ENCODE measurements around the gene UGT1A3.
"Not testable (repeated sequence)": the region's sequence is repeated elsewhere in the genome, so short reads cannot be mapped to it uniquely, and the experiment has no call there.

Gene UGT1A3

DNA sequence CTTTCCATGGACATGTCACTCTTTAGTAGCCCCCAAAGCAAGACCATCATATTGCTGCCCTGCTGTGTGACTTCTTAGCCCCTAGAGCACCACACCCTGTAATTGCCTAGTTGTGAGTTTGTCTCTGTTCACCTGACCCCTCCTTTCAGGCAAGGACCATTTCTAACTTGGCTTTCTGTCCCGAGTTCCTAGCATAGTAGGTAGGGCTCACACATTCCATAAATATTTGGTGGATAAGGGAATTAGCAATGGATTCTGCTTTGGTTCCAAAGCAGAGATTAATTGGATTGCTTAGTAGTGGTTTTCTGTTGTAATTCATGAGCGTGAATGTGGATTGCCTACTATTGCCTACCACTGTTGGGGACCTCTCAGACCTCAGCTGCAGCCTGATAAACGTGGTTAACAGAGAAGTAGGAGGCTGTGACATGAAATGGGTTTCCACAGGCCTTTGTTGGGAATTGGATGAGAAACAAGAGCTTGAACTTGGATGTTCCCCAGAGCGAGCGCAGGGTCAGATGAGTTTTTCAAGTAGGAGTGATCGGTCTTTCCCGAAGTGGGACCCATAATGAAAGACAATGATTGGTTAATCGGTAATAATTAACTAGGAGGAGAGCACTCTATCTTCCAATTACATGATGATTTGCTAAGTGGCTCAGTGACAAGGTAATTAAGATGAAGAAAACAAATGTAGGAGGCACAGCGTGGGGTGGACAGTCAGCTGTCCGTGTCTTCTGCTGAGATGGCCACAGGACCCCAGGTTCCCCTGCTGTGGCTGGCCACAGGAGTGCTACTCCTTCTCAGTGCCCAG is 17.8 kb downstream of the UGT1A3 start:
- no peak for DNase-seq (ENCODE audit: low read depth)
- TF ChIP-seq, protein P1, sequence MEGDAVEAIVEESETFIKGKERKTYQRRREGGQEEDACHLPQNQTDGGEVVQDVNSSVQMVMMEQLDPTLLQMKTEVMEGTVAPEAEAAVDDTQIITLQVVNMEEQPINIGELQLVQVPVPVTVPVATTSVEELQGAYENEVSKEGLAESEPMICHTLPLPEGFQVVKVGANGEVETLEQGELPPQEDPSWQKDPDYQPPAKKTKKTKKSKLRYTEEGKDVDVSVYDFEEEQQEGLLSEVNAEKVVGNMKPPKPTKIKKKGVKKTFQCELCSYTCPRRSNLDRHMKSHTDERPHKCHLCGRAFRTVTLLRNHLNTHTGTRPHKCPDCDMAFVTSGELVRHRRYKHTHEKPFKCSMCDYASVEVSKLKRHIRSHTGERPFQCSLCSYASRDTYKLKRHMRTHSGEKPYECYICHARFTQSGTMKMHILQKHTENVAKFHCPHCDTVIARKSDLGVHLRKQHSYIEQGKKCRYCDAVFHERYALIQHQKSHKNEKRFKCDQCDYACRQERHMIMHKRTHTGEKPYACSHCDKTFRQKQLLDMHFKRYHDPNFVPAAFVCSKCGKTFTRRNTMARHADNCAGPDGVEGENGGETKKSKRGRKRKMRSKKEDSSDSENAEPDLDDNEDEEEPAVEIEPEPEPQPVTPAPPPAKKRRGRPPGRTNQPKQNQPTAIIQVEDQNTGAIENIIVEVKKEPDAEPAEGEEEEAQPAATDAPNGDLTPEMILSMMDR (IDR thresholded peaks at IDR 0.05; ENCODE audit: insufficient read depth, low read depth, low read length, missing control alignments), result no peak
- no peak overlapping the region for H3K4me3 ChIP-seq (ENCODE audit: low read depth, low read length)

DNA sequence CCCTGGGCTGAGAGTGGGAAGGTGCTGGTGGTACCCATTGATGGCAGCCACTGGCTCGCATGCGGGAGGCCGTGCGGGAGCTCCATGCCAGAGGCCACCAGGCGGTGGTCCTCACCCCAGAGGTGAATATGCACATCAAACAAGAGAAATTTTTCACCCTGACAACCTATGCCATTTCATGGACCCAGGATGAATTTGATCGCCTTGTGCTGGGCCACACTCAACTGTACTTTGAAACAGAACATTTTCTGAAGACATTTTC is 18.4 kb downstream of the UGT1A3 start:
- TF ChIP-seq, protein P1 (IDR thresholded peaks at IDR 0.05; ENCODE audit: insufficient read depth, low read depth, low read length, missing control alignments), result no peak
- H3K4me3 ChIP-seq (ENCODE audit: low read depth, low read length), result no peak overlapping the region
- DNase-seq (ENCODE audit: low read depth), result no peak

DNA sequence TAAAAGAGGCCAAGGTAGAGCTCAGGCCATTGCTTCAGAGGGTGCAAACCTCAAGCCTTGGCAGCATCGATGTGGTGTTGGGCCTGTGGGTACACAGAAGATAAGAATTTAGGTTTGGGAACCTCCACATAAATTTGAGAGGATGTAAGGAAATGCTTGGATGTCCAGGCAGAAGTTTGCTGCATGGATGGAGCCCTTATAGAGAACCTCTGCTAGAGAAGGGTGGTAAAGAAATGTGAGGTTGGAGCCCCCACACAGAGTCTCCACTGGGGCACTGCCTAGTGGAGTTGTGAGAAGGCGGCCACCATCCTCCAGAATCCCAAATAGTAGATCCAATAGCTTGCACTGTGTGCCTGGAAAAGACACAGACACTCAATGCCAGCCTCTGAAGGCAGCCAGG is 21.8 kb downstream of the UGT1A3 start:
- not testable (repeated sequence) for DNase-seq (ENCODE audit: low read depth)

DNA sequence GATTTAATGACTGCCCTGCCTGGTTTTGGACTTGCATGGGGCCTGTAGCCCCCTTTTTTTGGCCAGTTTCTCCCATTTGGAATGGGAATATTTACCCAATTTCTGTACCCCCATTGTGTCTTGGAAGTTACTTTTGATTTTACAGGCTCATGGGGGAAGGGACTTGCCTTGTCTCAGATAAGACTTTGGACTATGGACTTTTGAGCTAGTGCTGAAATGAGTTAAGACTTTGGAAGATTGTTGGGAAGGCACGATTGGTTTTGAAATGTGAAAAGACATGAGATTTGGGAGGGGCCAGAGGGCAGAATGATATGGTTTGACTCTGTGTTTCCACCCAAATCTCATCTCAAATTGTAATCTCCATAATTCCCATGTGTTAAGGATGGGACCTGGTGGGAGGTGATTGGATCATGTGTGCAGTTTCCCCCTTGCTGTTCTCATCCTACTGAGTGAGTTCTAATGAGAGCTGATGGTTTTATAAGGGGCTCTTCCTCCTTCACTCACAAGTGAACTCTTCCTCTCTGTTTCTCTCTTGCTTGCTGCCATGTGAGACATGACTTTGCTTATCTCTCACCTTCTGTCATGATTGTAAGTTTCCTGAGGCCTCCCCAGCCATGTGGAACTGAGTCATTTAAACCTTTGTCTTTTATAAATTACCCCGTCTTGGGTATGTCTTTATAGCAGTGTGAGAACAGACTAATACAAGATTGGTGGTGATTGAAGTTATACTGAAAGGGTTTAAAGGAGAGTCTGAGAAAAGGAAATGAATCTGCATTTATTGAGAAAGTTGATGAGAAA is 22.6 kb downstream of the UGT1A3 start:
- H3K4me3 ChIP-seq (ENCODE audit: low read depth, low read length); DNase-seq (ENCODE audit: low read depth): not testable (repeated sequence)

More for the DNA sequence above, 21.8 kb downstream of the UGT1A3 start:
- H3K4me3 ChIP-seq (ENCODE audit: low read depth, low read length), result not testable (repeated sequence)

DNA sequence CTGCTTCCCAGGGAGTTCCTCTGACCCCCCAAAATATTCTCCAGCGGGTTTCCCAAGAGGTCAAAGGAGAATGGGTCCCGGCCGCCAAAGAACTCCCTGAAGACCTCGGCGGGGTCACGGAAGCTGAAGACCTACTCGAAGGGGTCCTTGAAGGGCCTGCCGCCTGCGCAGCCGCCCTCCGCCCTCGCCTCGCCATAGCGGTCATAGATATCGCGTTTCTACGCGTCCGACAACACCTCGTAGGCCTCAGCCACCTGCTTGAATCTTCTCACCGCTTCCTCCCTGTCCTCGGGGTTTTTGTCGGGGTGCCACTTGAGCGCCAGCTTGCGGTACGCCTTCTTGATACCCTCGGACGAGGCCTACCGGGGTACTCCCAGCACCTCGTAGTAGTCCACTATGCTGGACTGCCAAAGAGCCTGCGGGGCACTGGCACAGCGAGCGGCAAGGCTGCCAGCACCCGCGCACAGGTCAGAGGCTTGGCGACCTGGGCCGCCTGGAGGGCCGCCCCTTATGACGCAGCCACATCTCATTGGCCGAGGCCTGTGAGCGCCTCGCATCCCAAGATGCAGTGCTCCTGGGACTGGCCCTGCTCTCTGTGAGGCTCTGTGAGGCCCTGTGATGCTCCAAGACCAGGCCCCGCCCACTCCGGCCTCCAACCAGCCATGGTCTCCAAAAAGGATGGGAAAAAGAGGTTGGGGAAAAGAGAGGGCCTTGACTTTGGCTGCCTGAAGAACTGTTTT is 26.2 kb downstream of the UGT1A3 start:
- no peak for DNase-seq (ENCODE audit: low read depth)

DNA sequence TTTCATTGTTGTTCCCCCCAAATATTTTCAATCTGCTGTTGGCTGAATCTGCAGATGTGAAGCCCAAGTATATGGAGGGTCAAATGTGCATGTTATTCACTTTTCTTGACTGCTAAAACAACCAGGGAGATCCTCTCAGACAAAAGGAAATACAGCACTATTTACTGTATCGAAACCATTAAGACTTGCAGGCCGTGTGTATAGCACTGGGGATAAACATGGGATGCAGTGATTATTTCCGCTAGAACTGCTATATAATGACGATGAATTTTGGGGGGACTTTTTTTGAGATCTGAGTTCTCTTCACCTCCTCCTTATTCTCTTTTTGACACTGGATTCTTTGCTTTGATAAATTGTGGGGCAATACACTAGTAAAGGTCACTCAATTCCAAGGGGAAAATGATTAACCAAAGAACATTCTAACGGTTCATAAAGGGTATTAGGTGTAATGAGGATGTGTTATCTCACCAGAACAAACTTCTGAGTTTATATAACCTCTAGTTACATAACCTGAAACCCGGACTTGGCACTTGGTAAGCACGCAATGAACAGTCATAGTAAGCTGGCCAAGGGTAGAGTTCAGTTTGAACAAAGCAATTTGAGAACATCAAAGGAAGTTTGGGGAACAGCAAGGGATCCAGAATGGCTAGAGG is 27.7 kb downstream of the UGT1A3 start:
- no peak for DNase-seq (ENCODE audit: low read depth)
- TF ChIP-seq, protein P1 (IDR thresholded peaks at IDR 0.05; ENCODE audit: insufficient read depth, low read depth, low read length, missing control alignments), result no peak
- no peak overlapping the region for H3K4me3 ChIP-seq (ENCODE audit: low read depth, low read length)

More for the DNA sequence above, 26.2 kb downstream of the UGT1A3 start:
- TF ChIP-seq, protein P1 (IDR thresholded peaks at IDR 0.05; ENCODE audit: insufficient read depth, low read depth, low read length, missing control alignments), result no peak
- no peak overlapping the region for H3K4me3 ChIP-seq (ENCODE audit: low read depth, low read length)

DNA sequence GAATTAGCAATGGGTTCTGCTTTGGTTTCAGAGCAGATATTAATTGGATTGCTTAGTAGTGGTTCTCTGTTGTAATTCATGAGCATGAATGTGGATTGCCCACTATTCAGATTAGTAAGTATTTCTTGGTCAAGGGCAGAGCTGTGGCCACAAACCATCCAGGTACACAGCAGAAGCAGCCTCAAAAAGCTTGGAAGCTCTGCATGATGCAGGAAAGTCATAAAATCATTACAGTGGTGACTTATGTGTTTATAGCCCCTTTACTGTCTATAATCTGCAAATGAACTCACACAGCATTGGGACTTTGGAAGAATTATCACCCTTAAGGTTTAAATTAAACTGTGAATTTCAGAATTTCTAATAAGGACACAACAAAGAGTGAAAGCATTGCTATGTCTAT is 29.3 kb downstream of the UGT1A3 start:
- DNase-seq (ENCODE audit: low read depth), result no peak
- H3K4me3 ChIP-seq (ENCODE audit: low read depth, low read length), result no peak overlapping the region
- TF ChIP-seq, protein P1 (IDR thresholded peaks at IDR 0.05; ENCODE audit: insufficient read depth, low read depth, low read length, missing control alignments), result no peak
